SK-MEL-5 (cell line): ENCODE measurements around the gene TLCD3B. TPM values are rescaled to one million over a fixed set of nuclear protein-coding genes. Genes with fewer than 3 reads are reported as not detected.

Experiments used
- DNase-seq: peaks from one replicate; pipeline ENCODE4 v3.0.0-alpha.2; 2016; ENCODE audit warnings: low read depth, low spot score
- in situ Hi-C: cut with HindIII; loops from 2 replicates; pipeline ENCODE4 v1.10.0; 2016; ENCODE audit warnings: low sequenced_read_pairs, high pct_unique_total_duplicates, low pct_unique_long_range_greater_than_20kb
- total RNA-seq: library from RNA; depleted of rRNA; stranded (reverse); fragments of >200 nt; shearing (Covaris generic); gene quantifications from 2 replicates; pipeline ENCODE4 v1.2.3, GENCODE V29; 2014

TLCD3B gene
- total RNA-seq, 1 experiment from 2014 or later, result not detected

- in situ Hi-C loops, result no loop called here
- DNase-seq, result no peak
Observed at GRCh38 chr16:29996766-29997250, 34.3 kb downstream of the TLCD3B start.

DNA sequence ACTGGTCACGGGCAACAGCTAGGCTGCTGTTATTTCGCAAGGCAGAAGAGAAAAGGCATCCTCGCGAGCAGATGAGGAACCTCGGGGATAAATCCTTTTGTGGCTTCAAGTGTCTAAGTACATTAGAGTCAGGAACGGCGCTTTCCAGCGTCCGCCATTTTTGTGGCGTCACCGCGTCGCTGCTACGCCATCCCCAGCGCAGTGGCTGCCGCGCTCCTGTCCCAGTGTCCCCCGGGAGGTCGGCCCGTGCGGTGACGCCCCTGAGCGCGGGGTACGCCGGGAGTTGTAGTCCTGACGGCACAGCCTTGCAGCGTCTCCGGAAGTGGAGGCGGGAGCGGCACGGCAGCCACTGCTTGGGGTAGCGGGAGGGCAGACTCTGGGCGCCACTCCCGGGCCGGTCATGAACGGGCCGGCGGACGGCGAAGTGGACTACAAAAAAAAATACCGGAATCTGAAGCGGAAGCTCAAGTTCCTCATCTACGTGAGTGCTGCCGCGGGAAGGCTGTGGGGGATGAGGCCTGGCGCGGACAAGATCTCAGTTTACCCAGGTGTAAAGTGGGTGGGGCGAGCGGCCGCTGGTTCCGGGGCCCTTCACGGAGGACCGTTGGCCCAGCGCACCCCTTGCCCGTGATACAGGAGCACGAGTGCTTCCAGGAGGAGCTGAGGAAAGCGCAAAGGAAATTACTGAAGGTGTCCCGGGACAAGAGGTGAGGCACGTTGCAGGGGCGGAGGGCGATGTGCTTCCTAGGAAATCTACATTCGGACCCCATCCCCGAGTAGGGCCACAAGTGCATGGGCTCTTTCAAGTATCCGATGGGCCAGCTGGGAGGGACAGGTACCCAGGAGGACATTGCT, 34.9 kb downstream of the TLCD3B start, which contains the start of gene INO80E:
Gene INO80E (plus strand): TSS at position 331 of the 855 bp plus-strand sequence. CDS start 70 bp downstream, at position 401.
- in situ Hi-C loops, result no loop called here
- peak; percentile 93 for DNase-seq

DNA sequence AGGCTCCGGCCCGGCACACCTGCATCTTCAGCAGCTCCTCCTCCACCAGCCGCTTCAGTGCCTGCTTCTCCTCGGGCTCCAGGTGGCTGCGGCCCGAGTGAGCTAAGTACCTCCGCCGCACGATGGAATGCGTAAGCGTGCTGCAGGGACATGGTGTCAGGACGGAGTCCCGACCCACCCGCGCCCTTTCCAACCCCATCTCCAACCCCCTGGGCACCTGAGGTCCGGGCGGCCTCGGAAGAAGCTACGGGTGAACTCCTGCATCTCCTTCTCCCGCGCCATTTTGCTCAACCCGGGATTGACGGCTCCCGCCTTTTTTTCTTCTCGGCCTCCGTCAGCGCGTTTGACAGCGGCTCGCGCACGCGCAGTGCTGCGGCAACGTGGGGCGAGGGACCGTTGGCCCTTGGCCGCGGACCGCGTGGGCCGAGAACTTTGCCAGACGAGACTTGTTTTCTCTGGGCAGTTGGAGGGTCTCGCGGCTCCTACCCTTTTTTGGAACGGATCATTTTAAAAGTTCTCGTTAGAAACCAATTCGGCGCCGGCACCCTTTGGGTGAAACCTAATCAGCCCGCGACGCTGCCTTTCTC, 35.7 kb downstream of the TLCD3B start, which contains the start of gene HIRIP3:
Gene HIRIP3 (minus strand): TSS at position 294 of the 587 bp plus-strand sequence. CDS start 12 bp downstream, at position 282.
- peak; percentile 82 for DNase-seq
- in situ Hi-C loops, result no loop called here

- DNase-seq, result peak; percentile 7
- in situ Hi-C loops, result no loop called here
Observed at GRCh38 chr16:29994600-29995323, 36.3 kb downstream of the TLCD3B start.

DNA sequence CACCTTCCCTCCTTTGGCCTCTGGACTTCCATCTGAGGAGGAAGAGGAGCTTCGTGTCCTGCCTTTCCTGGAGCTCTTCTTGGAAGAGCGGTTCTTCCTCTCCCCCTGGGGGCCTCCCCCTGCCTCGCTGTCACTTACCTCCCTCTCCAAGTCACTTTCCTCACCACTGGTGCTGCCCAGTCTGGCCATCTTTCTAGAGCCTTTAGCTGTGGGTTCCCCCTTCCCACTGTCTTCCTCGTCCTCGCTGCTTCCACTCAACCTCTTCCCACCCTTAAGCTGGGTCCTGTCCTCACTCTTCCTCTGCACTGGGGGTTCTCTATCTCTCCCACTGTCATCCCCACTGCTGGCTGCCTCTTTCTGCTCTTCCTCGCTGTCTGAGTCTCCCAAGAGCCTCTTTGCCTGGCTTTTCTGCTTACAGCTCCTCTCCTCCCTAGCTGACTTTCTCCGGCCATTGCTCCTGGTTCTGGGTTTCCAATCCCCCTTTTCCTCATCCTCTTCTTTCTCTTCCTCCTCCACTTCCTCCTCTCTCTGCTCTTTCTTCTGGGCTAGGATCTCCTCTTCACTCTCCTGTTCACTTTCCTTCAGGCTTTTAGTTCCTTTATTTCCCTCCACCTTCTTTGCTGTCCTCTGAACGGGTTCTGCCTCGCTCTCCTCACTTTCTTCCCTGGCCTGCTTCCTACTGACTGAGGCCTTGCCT, 37.0 kb downstream of the TLCD3B start:
- in situ Hi-C loops, result no loop called here
- DNase-seq, result no peak

GRCh38 chr16:29993191-29993902, 37.7 kb downstream of the TLCD3B start:
- in situ Hi-C loops, result no loop called here
- DNase-seq, result no peak

DNA sequence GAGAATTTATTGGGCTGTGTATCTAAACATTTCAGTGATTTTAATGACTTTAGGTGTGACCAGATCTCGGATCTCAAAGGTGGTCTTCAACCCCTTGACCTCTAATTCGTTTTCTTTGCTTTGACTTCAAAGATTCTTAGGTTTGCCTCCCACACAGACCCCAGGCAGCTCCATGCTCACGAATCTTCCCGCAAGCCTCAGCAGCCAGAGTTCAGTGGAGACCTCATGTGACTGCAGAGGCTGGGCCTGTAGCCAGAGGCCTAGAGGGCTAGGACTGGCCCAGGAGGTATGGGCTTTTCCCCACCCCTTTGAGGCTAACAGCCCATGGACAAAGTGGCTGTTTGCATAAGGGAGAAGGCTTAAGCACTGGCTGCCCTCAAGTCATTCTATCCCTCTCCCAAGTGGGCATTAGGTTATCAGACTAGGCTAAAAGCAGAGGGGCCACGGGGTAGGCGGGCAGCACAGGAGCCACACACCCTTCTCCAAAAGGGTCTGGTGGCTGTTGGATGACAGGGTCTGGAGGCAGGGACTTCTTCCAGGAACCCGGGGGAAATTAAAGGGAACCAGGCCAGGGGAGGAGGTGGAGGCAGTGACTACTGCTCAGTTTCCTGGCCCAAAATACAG, 38.6 kb downstream of the TLCD3B start:
- DNase-seq, result peak; percentile 48
- in situ Hi-C loops, result no loop called here

DNA sequence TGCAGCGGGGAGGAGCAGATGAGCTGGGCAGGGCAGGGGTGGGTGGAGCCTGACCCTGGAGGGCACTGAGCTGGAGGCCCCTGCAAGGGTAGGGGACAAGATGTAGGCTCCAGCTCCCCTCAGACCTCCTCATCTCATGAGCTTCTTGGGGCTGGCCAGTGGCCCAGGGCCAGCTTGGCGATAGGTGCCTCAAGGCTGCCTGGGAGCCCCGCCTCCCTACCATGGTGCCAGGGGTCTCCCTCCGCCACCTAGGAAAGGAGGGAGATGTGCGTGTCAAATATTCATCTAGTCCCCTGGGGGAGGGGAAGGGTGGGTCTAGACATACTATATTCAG, 39.5 kb downstream of the TLCD3B start:
- in situ Hi-C loops, result no loop called here
- DNase-seq, result no peak

DNA sequence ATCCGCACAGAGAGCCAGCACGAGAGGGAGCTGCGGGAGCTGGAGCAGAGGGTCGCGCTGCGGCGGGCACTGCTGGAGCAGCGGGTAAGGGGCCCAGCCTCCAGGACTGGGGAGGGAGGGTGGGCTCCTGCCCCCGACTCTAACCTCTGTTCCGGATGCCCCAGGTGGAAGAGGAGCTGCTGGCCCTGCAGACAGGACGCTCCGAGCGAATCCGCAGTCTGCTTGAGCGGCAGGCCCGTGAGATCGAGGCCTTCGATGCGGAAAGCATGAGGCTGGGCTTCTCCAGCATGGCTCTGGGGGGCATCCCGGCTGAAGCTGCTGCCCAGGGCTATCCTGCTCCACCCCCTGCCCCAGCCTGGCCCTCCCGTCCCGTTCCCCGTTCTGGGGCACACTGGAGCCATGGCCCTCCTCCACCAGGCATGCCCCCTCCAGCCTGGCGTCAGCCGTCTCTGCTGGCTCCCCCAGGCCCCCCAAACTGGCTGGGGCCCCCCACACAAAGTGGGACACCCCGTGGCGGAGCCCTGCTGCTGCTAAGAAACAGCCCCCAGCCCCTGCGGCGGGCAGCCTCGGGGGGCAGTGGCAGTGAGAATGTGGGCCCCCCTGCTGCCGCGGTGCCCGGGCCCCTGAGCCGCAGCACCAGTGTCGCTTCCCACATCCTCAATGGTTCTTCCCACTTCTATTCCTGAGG, 40.0 kb downstream of the TLCD3B start:
- in situ Hi-C loops, result no loop called here
- no peak for DNase-seq

GRCh38 chr16:29990034-29990433, 41.0 kb downstream of the TLCD3B start:
- in situ Hi-C loops, result no loop called here
- no peak for DNase-seq

GRCh38 chr16:29989111-29989858, 41.8 kb downstream of the TLCD3B start:
- in situ Hi-C loops, result no loop called here
- no peak for DNase-seq

GRCh38 chr16:29988346-29989075, 42.6 kb downstream of the TLCD3B start:
- no peak for DNase-seq
- in situ Hi-C loops, result no loop called here

GRCh38 chr16:29987371-29988085, 43.5 kb downstream of the TLCD3B start:
- in situ Hi-C loops, result no loop called here
- DNase-seq, result no peak

DNA sequence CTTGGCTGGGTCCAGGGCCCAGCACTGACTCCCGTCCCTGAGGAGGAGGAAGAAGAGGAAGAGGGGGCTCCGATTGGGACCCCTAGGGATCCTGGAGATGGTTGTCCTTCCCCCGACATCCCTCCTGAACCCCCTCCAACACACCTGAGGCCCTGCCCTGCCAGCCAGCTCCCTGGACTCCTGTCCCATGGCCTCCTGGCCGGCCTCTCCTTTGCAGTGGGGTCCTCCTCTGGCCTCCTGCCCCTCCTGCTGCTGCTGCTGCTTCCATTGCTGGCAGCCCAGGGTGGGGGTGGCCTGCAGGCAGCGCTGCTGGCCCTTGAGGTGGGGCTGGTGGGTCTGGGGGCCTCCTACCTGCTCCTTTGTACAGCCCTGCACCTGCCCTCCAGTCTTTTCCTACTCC, 44.1 kb downstream of the TLCD3B start:
- no peak for DNase-seq
- in situ Hi-C loops, result no loop called here
